K562 (cell line): ENCODE results near the gene GRB2. TPM values are rescaled to one million over a fixed set of nuclear protein-coding genes. Genes with fewer than 3 reads are reported as not detected.

Experiments used
- BCOR ChIP-seq: fragments of 450-650 bp; IDR thresholded peaks from 2 replicates; pipeline ENCODE4 v1.6.1; 2016
- CBX1 ChIP-seq: sonication (generic); IDR thresholded peaks from 2 replicates; pipeline ENCODE4 v1.6.1; 2016; ENCODE audit warnings: antibody characterized with exemption, low read depth, mild to moderate bottlenecking
- ETV1 ChIP-seq: fragments of 450-650 bp; conservative IDR thresholded peaks from 2 replicates; pipeline ENCODE4 v1.6.1; 2016; ENCODE audit warnings: missing genetic modification characterization, control low read depth, low read depth, missing compliant biosample characterization
- HNRNPUL1 ChIP-seq: fragments of 200-400 bp; formaldehyde crosslinking; IDR thresholded peaks from 2 replicates; pipeline ENCODE4 v1.6.1; 2017; ENCODE audit warnings: low read length
- MCM5 ChIP-seq: fragments of 450-650 bp; IDR thresholded peaks from 2 replicates; pipeline ENCODE4 v1.6.1; 2016; ENCODE audit warnings: low read depth
- NELFE ChIP-seq: IDR thresholded peaks from 2 replicates; pipeline ENCODE4 v1.6.1; 2011; ENCODE audit warnings: mild to moderate bottlenecking; ENCODE audit not compliant: insufficient read depth, insufficient read length
- POLR2AphosphoS5 ChIP-seq: IDR thresholded peaks from 2 replicates; pipeline ENCODE4 v1.6.1; 2011; ENCODE audit warnings: mild to moderate bottlenecking, low read depth, low read length, moderate library complexity; ENCODE audit not compliant: control insufficient read depth, insufficient read depth
- RUNX1 ChIP-seq: sonication (generic); IDR thresholded peaks from 2 replicates; pipeline ENCODE4 v1.6.1; 2016; ENCODE audit warnings: antibody characterized with exemption, low read depth
- ZBTB8A ChIP-seq: fragments of 450-650 bp; IDR thresholded peaks from 2 replicates; pipeline ENCODE4 v1.6.1; 2018; ENCODE audit warnings: mild to moderate bottlenecking, moderate library complexity; ENCODE audit not compliant: partially characterized antibody
- ZNF212 ChIP-seq: fragments of 450-650 bp; formaldehyde crosslinking; IDR thresholded peaks from 2 replicates; pipeline ENCODE4 v1.4.0; 2020; ENCODE audit warnings: mild to moderate bottlenecking
- ZNF583 ChIP-seq: fragments of 250-450 bp; sonication (Bioruptor Pico); IDR thresholded peaks from 2 replicates; pipeline ENCODE4 v1.4.0; 2020
- ZNF717 ChIP-seq: fragments of 250-450 bp; sonication (Bioruptor Pico); IDR thresholded peaks from 2 replicates; pipeline ENCODE4 v1.5.0; 2021
- ZNF830 ChIP-seq: fragments of 250-450 bp; sonication (Bioruptor Pico); IDR thresholded peaks from 2 replicates; pipeline ENCODE4 v1.5.0; 2021; ENCODE audit warnings: mild to moderate bottlenecking
- ZZZ3 ChIP-seq: fragments of 450-650 bp; IDR thresholded peaks from 2 replicates; pipeline ENCODE4 v1.6.1; 2016; ENCODE audit warnings: antibody characterized with exemption, mild to moderate bottlenecking, moderate library complexity
- polyA plus RNA-seq, 8 experiments: library from polyadenylated mRNA; depleted of rRNA in 4 of 8; stranded (reverse) in 5 of 8; unstranded in 3 of 8; fragments of >200 nt; fragmentation: Nextera tagmentation in 2 of 8; fragmentation: Illumina TruSeq in 1 of 8; extraction: Ambion mirVana in 2 of 8; extraction: Trizol in 1 of 8; gene quantifications; 2 replicates each; pipeline versions ENCODE4 v1.2.1 to v1.2.3, GENCODE V29; 2011 to 2014; ENCODE audit warnings: inconsistent platforms in 1 of 8, missing spikeins in 1 of 8
- total RNA-seq, 7 experiments: library from RNA; depleted of rRNA in 6 of 7; stranded (reverse); fragments of >200 nt in 6 of 7; fragmentation: Illumina TruSeq in 2 of 7; extraction: Trizol in 2 of 7; gene quantifications; 2 replicates each; pipeline versions ENCODE4 v1.2.1 to v1.2.3, GENCODE V29; 2011 to 2021; ENCODE audit warnings: low replicate concordance in 1 of 7
- TF ChIP-seq, protein P1 (sequence below): fragments of 450-650 bp; IDR thresholded peaks from 2 replicates; pipeline ENCODE4 v1.6.1; 2016; ENCODE audit warnings: mild to moderate bottlenecking, moderate library complexity
- TF ChIP-seq, protein P2 (sequence below): fragments of 200-800 bp; sonication (Bioruptor generic); IDR thresholded peaks from 2 replicates; pipeline ENCODE4 v1.6.1; 2017; ENCODE audit warnings: missing genetic modification characterization, missing compliant biosample characterization

GRB2 gene
- total and polyA plus RNA-seq, 9 of the 15 experiments (the other 6 are each of a cell fraction or from before 2014, with no cell fraction given) = 57.2 to 136 (median 84.8) TPM

DNA sequence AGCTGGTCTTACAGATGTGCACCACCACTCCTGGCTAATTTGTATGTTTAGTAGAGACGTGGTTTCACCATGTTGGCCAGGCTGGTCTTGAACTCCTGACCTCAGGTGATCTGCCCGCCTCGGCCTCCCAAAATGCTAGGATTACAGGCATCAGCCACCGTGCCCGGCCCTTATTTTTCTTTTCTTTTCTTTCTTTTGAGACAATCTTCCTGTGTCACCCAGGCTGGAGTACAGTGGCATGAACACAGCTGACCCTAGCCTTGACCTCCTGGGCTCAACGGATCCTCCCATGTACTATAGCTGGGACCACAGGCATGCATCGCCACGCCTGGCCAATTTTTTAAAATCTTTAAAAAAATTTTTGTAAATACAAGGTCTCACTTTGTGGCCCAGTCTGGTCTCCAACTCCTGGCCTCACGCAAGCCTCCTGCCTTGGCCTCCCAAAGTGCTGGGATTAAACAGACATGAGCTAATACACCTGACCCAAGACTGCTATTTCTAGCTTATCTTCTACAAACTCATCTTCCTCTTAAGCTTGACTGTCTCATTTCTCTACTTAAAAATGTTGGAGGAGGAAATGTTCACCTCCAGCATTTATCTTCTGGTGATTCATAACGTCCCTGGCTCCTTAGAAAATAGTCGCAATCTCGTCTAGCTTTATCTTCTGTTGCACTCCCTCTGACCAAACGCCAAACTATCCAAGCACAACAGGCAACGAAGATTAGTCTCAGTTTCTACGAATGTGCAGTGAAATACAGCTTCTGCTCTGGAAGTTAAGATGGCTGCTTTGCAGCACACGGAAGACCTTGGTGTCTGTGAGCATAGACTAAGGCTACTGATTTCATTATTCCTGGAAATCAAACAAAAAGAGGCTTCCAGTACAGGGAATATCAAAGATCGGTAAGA is 42.7 kb upstream of the GRB2 start (continued):
- TF ChIP-seq, protein P1, sequence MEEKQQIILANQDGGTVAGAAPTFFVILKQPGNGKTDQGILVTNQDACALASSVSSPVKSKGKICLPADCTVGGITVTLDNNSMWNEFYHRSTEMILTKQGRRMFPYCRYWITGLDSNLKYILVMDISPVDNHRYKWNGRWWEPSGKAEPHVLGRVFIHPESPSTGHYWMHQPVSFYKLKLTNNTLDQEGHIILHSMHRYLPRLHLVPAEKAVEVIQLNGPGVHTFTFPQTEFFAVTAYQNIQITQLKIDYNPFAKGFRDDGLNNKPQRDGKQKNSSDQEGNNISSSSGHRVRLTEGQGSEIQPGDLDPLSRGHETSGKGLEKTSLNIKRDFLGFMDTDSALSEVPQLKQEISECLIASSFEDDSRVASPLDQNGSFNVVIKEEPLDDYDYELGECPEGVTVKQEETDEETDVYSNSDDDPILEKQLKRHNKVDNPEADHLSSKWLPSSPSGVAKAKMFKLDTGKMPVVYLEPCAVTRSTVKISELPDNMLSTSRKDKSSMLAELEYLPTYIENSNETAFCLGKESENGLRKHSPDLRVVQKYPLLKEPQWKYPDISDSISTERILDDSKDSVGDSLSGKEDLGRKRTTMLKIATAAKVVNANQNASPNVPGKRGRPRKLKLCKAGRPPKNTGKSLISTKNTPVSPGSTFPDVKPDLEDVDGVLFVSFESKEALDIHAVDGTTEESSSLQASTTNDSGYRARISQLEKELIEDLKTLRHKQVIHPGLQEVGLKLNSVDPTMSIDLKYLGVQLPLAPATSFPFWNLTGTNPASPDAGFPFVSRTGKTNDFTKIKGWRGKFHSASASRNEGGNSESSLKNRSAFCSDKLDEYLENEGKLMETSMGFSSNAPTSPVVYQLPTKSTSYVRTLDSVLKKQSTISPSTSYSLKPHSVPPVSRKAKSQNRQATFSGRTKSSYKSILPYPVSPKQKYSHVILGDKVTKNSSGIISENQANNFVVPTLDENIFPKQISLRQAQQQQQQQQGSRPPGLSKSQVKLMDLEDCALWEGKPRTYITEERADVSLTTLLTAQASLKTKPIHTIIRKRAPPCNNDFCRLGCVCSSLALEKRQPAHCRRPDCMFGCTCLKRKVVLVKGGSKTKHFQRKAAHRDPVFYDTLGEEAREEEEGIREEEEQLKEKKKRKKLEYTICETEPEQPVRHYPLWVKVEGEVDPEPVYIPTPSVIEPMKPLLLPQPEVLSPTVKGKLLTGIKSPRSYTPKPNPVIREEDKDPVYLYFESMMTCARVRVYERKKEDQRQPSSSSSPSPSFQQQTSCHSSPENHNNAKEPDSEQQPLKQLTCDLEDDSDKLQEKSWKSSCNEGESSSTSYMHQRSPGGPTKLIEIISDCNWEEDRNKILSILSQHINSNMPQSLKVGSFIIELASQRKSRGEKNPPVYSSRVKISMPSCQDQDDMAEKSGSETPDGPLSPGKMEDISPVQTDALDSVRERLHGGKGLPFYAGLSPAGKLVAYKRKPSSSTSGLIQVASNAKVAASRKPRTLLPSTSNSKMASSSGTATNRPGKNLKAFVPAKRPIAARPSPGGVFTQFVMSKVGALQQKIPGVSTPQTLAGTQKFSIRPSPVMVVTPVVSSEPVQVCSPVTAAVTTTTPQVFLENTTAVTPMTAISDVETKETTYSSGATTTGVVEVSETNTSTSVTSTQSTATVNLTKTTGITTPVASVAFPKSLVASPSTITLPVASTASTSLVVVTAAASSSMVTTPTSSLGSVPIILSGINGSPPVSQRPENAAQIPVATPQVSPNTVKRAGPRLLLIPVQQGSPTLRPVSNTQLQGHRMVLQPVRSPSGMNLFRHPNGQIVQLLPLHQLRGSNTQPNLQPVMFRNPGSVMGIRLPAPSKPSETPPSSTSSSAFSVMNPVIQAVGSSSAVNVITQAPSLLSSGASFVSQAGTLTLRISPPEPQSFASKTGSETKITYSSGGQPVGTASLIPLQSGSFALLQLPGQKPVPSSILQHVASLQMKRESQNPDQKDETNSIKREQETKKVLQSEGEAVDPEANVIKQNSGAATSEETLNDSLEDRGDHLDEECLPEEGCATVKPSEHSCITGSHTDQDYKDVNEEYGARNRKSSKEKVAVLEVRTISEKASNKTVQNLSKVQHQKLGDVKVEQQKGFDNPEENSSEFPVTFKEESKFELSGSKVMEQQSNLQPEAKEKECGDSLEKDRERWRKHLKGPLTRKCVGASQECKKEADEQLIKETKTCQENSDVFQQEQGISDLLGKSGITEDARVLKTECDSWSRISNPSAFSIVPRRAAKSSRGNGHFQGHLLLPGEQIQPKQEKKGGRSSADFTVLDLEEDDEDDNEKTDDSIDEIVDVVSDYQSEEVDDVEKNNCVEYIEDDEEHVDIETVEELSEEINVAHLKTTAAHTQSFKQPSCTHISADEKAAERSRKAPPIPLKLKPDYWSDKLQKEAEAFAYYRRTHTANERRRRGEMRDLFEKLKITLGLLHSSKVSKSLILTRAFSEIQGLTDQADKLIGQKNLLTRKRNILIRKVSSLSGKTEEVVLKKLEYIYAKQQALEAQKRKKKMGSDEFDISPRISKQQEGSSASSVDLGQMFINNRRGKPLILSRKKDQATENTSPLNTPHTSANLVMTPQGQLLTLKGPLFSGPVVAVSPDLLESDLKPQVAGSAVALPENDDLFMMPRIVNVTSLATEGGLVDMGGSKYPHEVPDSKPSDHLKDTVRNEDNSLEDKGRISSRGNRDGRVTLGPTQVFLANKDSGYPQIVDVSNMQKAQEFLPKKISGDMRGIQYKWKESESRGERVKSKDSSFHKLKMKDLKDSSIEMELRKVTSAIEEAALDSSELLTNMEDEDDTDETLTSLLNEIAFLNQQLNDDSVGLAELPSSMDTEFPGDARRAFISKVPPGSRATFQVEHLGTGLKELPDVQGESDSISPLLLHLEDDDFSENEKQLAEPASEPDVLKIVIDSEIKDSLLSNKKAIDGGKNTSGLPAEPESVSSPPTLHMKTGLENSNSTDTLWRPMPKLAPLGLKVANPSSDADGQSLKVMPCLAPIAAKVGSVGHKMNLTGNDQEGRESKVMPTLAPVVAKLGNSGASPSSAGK = no peak
- no peak for TF ChIP-seq ETV1
- TF ChIP-seq POLR2AphosphoS5 = peak; percentile 96
- TF ChIP-seq MCM5 = no peak
- no peak for TF ChIP-seq ZNF212 (CRISPR knock-in tag)
- peak; percentile 70; the same call in 1 of the 2 replicates for TF ChIP-seq BCOR
- no peak for TF ChIP-seq CBX1
- TF ChIP-seq ZNF583 (CRISPR knock-in tag) = no peak
- no peak for TF ChIP-seq ZBTB8A
- TF ChIP-seq RUNX1 = no peak; the same call in 1 of the 2 replicates
- TF ChIP-seq, protein P2, sequence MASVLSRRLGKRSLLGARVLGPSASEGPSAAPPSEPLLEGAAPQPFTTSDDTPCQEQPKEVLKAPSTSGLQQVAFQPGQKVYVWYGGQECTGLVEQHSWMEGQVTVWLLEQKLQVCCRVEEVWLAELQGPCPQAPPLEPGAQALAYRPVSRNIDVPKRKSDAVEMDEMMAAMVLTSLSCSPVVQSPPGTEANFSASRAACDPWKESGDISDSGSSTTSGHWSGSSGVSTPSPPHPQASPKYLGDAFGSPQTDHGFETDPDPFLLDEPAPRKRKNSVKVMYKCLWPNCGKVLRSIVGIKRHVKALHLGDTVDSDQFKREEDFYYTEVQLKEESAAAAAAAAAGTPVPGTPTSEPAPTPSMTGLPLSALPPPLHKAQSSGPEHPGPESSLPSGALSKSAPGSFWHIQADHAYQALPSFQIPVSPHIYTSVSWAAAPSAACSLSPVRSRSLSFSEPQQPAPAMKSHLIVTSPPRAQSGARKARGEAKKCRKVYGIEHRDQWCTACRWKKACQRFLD (CRISPR knock-in tag) = no peak
- TF ChIP-seq NELFE = no peak
- TF ChIP-seq ZNF830 (CRISPR knock-in tag) = no peak
- no peak for TF ChIP-seq ZNF717 (CRISPR knock-in tag)
- no peak for TF ChIP-seq ZZZ3
- TF ChIP-seq HNRNPUL1 = no peak
